Measurements from ENCODE around the gene GAREM1. TPM values are rescaled to one million over a fixed set of nuclear protein-coding genes. Genes with fewer than 3 reads are reported as not detected.

Gene GAREM1
- total RNA-seq, 1 donor from 2014 or later: 9.0 TPM

DNA sequence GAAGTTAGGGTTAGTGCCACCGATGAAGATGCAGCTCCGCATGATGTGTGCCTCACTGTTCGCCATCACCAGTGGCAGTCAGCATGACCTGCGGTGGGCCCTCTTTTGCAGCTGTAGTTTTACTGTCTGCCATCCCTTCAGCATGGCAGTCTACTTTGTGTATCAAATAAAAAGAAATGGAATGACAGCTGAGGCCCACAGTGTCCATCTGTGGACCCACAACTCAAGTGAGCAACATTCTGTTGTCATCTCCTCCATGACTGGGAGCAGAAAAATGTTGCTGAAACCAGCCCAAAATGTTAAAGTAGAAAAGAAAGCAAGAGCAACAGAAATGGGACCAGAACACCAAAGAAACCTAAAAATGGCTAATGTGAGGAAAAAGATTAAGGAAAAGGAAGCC, 152.1 kb downstream of the GAREM1 start:
- Histone ChIP-seq H3K27ac (ENCODE audit: low read depth, low read length) (no peak overlapping the region), H4K20me1 (ENCODE audit: insufficient read depth, low read length) (no peaks in the 10 kb centered on the region), H3K4me3 (ENCODE audit: insufficient read depth, low read depth, low read length) (no peak overlapping the region), H3K9ac (ENCODE audit: low read length) (no peak overlapping the region), H3K9me3 (ENCODE audit: insufficient read depth, low read depth, low read length) (no peaks in the 10 kb centered on the region), H3K36me3 (ENCODE audit: insufficient read depth, low read length) (no peaks in the 10 kb centered on the region), H2AFZ (ENCODE audit: low read depth, low read length) (no peak overlapping the region), H3K4me1 (ENCODE audit: insufficient read depth, low read length) (peaks cover 10% of the 10 kb centered on the region), H3K79me2 (ENCODE audit: insufficient read depth, low read length) (no peaks in the 10 kb centered on the region), H3K27me3 (ENCODE audit: insufficient read depth, low read length) (no peaks in the 10 kb centered on the region), H3K4me2 (ENCODE audit: low read length) (no peak overlapping the region)
- TF ChIP-seq CTCF (IDR thresholded peaks at IDR 0.05; ENCODE audit: insufficient read depth, low read depth, low read length) (no peak), EZH2 (IDR thresholded peaks at IDR 0.05; ENCODE audit: insufficient read depth, low read length) (no peak)
- no peaks in the 10 kb centered on the region for H3K9me3 Mint-ChIP-seq (ENCODE audit: unreplicated experiment)
- FAIRE-seq (no peak), DNase-seq (ENCODE audit: low read depth) (no peak)
- peak overlapping the region; percentile 95 for H3K27ac Mint-ChIP-seq (ENCODE audit: unreplicated experiment)
- no peaks in the 10 kb centered on the region for H3K27me3 Mint-ChIP-seq (ENCODE audit: low read depth, unreplicated experiment)
- H3K4me1 Mint-ChIP-seq (ENCODE audit: low read depth, unreplicated experiment): peaks cover 21% of the 10 kb centered on the region
- peaks cover 2% of the 10 kb centered on the region for H3K36me3 Mint-ChIP-seq (ENCODE audit: low read depth, unreplicated experiment)
- H3K4me3 Mint-ChIP-seq (ENCODE audit: unreplicated experiment): no peak overlapping the region

DNA sequence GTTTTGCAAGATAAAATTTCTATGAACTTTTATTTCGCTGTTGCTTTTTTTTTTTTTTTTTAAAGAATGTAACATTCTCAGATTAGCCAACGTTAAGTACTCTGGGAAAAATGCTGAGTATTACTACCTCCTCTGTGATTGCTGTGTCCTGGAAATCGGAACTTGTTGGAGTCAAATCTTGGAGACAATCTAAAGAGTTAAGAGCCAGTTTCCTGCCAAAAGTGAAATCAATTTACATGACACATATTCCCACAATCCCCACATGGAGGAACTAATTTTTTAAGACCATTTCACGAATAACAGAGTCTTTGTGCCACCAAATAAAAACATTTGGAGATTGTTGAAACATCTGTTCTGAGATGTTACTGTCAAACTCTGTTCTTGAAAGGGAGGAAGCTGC, 153.0 kb downstream of the GAREM1 start:
- Histone ChIP-seq H3K4me1 (ENCODE audit: insufficient read depth, low read length) (peaks cover 10% of the 10 kb centered on the region), H3K36me3 (ENCODE audit: insufficient read depth, low read length) (no peaks in the 10 kb centered on the region), H3K27ac (ENCODE audit: low read depth, low read length) (peak overlapping the region; percentile 68), H4K20me1 (ENCODE audit: insufficient read depth, low read length) (no peaks in the 10 kb centered on the region), H2AFZ (ENCODE audit: low read depth, low read length) (no peak overlapping the region), H3K4me2 (ENCODE audit: low read length) (peak overlapping the region; percentile 35), H3K27me3 (ENCODE audit: insufficient read depth, low read length) (no peaks in the 10 kb centered on the region), H3K9me3 (ENCODE audit: insufficient read depth, low read depth, low read length) (no peaks in the 10 kb centered on the region), H3K4me3 (ENCODE audit: insufficient read depth, low read depth, low read length) (no peak overlapping the region), H3K79me2 (ENCODE audit: insufficient read depth, low read length) (no peaks in the 10 kb centered on the region), H3K9ac (ENCODE audit: low read length) (peak overlapping the region; percentile 30)
- TF ChIP-seq EZH2 (IDR thresholded peaks at IDR 0.05; ENCODE audit: insufficient read depth, low read length): no peak
- no peak for TF ChIP-seq CTCF (IDR thresholded peaks at IDR 0.05; ENCODE audit: insufficient read depth, low read depth, low read length)
- Mint-ChIP-seq H3K9me3 (ENCODE audit: unreplicated experiment) (no peaks in the 10 kb centered on the region), H3K27ac (ENCODE audit: unreplicated experiment) (peak overlapping the region; percentile 95), H3K36me3 (ENCODE audit: low read depth, unreplicated experiment) (peaks cover 2% of the 10 kb centered on the region), H3K4me3 (ENCODE audit: unreplicated experiment) (no peak overlapping the region), H3K27me3 (ENCODE audit: low read depth, unreplicated experiment) (no peaks in the 10 kb centered on the region), H3K4me1 (ENCODE audit: low read depth, unreplicated experiment) (peaks cover 21% of the 10 kb centered on the region)
- DNase-seq (ENCODE audit: low read depth) (peak; percentile 79), FAIRE-seq (no peak)

- Histone ChIP-seq H3K36me3 (ENCODE audit: insufficient read depth, low read length) (no peaks in the 10 kb centered on the region), H3K4me1 (ENCODE audit: insufficient read depth, low read length) (peaks cover 10% of the 10 kb centered on the region), H3K9ac (ENCODE audit: low read length) (no peak overlapping the region), H3K79me2 (ENCODE audit: insufficient read depth, low read length) (no peaks in the 10 kb centered on the region), H4K20me1 (ENCODE audit: insufficient read depth, low read length) (no peaks in the 10 kb centered on the region), H3K27me3 (ENCODE audit: insufficient read depth, low read length) (no peaks in the 10 kb centered on the region), H3K4me2 (ENCODE audit: low read length) (peak overlapping the region; percentile 2), H3K4me3 (ENCODE audit: insufficient read depth, low read depth, low read length) (no peak overlapping the region), H3K27ac (ENCODE audit: low read depth, low read length) (no peak overlapping the region), H2AFZ (ENCODE audit: low read depth, low read length) (no peak overlapping the region), H3K9me3 (ENCODE audit: insufficient read depth, low read depth, low read length) (no peaks in the 10 kb centered on the region)
- H3K4me3 Mint-ChIP-seq (ENCODE audit: unreplicated experiment): no peak overlapping the region
- no peaks in the 10 kb centered on the region for H3K27me3 Mint-ChIP-seq (ENCODE audit: low read depth, unreplicated experiment)
- peaks cover 2% of the 10 kb centered on the region for H3K36me3 Mint-ChIP-seq (ENCODE audit: low read depth, unreplicated experiment)
- no peak overlapping the region for H3K27ac Mint-ChIP-seq (ENCODE audit: unreplicated experiment)
- TF ChIP-seq CTCF (IDR thresholded peaks at IDR 0.05; ENCODE audit: insufficient read depth, low read depth, low read length): no peak
- TF ChIP-seq EZH2 (IDR thresholded peaks at IDR 0.05; ENCODE audit: insufficient read depth, low read length): no peak
- DNase-seq (ENCODE audit: low read depth) (no peak), FAIRE-seq (peak; percentile 23)
- no peaks in the 10 kb centered on the region for H3K9me3 Mint-ChIP-seq (ENCODE audit: unreplicated experiment)
- peaks cover 21% of the 10 kb centered on the region for H3K4me1 Mint-ChIP-seq (ENCODE audit: low read depth, unreplicated experiment)
Observed at GRCh38 chr18:32315881-32316280, 154.8 kb downstream of the GAREM1 start.

Data from astrocyte (in vitro differentiated cells and primary cell).